Lower leg skin (tissue), 4 donors: ENCODE data around the gene CEP83. TPM values are rescaled to one million over a fixed set of nuclear protein-coding genes. Genes with fewer than 3 reads are reported as not detected.

Experiments used
- DNase-seq, 2 donors: peaks; one replicate each; pipeline ENCODE4 v3.0.0-alpha.2; 2019; ENCODE audit warnings: low spot score in 2 of 2
- H3K4me3 ChIP-seq: fragments of 200-600 bp; sonication (generic); 2 replicates; pipeline ENCODE4 v1.5.1; 2017; ENCODE audit warnings: mild to moderate bottlenecking, low read depth; ENCODE audit not compliant: poor library complexity, severe bottlenecking
- CTCF ChIP-seq, 3 donors: fragments of 450-650 bp; IDR thresholded peaks; one replicate each; pipeline ENCODE4 v1.5.1; 2016; ENCODE audit warnings: antibody characterized with exemption in 3 of 3, mild to moderate bottlenecking in 3 of 3, moderate library complexity in 2 of 3
- POLR2A ChIP-seq, 2 donors: fragments of 450-650 bp; IDR thresholded peaks; one replicate each; pipeline ENCODE4 v1.6.1; 2016 to 2017; ENCODE audit warnings: antibody characterized with exemption in 2 of 2, mild to moderate bottlenecking in 1 of 2, moderate library complexity in 1 of 2
- WGBS, 2 donors: methylation state at CpG; one replicate each; pipeline ENCODE4 v1.1.5; 2018; 5-methylcytosine and 5-hydroxymethylcytosine counted together
- intact Hi-C: fragments of 100-400 bp; cut with DNase I; formaldehyde crosslinking; loops from one replicate; pipeline ENCODE4 v1.15.0; 2023; ENCODE audit warnings: low total_unique reads
- total RNA-seq, 4 donors: library from RNA; depleted of rRNA; stranded (reverse); fragments of >200 nt; gene quantifications; one replicate each; pipeline ENCODE4 v1.1.0, GENCODE V29; 2016

The CEP83 gene, protein sequence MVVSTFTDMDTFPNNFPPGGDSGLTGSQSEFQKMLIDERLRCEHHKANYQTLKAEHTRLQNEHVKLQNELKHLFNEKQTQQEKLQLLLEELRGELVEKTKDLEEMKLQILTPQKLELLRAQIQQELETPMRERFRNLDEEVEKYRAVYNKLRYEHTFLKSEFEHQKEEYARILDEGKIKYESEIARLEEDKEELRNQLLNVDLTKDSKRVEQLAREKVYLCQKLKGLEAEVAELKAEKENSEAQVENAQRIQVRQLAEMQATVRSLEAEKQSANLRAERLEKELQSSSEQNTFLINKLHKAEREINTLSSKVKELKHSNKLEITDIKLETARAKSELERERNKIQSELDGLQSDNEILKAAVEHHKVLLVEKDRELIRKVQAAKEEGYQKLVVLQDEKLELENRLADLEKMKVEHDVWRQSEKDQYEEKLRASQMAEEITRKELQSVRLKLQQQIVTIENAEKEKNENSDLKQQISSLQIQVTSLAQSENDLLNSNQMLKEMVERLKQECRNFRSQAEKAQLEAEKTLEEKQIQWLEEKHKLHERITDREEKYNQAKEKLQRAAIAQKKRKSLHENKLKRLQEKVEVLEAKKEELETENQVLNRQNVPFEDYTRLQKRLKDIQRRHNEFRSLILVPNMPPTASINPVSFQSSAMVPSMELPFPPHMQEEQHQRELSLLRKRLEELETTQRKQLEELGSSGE
- total RNA-seq, result 1 to 10 TPM; 2.8 to 7.9 (median 6.5) TPM

DNA sequence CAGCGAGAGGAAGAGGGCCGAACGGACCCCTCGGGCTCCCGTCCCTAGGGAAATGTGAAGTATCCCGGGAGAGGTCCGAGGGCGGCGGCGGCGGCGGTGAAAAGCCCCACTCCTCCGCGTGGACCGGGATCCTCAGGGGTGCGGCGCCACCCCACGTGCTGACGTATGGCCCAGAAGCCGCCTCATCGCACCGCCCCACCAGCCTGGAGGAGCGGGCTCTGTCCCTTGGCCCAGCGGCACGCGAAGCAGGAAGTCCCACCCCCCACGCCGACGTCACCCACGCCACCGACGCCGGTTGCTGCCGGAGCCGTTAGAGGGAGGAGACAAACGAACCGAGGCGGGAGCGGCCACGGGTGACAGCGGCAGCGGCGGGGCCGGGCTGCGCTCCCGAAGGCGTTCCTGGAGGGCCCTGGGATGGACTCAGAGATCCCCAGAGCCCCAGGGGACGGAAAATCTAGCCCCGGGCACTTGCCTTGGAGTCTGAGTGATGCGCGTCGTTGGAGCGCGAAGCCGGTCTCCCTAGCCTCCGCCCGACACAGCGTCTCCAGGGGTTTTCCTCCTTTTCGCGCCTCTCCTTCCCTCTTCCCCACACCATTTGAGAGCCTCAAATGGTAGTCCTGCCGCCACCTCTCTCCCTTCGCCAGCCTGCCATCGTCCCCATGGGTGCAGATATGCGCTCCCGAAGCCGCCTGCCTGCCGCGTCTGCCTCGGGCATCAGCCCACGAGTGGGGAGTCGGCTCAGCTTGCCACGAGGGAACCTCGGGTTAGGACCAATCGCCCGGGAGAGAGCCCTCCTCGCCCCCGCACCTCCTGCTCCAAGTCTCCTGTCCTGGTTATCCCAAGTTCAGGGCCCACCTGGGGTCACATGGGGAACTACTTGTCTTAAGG is at the start of gene CEP83:
CEP83 (minus strand) TSS at position 140 of the 888 bp plus-strand sequence. CDS start 47,377 bp downstream, outside the sequence.
- 0 to 1% methylated on average over 33 to 57 of the region's 77 CpGs for WGBS, 2 donors
- intact Hi-C loops, result no loop called here
- TF ChIP-seq POLR2A (IDR thresholded peaks at IDR 0.05), result no peak
- no peak for TF ChIP-seq CTCF (IDR thresholded peaks at IDR 0.05)
- DNase-seq, result peak; percentile 94 to 99
- peak within 1 kb of the TSS; percentile 85 for H3K4me3 ChIP-seq

DNA sequence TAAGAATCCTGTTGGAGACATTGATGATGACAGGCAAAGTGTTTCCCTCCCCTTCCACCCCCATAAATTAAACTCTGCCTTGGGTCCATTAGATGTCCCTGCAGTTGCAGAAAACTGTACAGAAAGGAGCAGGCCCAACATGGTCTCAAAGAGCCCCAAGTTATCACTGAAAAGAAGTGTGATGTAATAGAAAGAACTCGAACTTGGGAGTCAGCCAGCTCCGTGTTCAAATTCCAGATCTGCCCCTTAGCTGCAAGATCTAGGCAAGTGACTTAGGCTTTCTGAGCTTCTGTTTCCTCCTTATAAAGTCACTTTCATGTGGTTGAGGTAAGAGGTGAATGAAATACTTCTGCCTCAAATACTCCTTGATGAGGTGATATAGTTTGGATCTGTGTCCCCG is 49.6 kb upstream of the CEP83 start:
- DNase-seq, result no peak
- WGBS, 2 donors, result 69 to 83% methylated on average over 3 of the region's 3 CpGs
- TF ChIP-seq CTCF (IDR thresholded peaks at IDR 0.05) (no peak), POLR2A (IDR thresholded peaks at IDR 0.05) (no peak)
- intact Hi-C loops, result no loop called here
- no peak overlapping the region for H3K4me3 ChIP-seq

GRCh38 chr12:94507455-94507854 is 47.8 kb upstream of the CEP83 start:
- TF ChIP-seq POLR2A (IDR thresholded peaks at IDR 0.05) (no peak), CTCF (IDR thresholded peaks at IDR 0.05) (no peak)
- intact Hi-C loops, result no loop called here
- 94% methylated on average over 3 of the region's 3 CpGs for WGBS, 2 donors
- no peak for DNase-seq
- no peak overlapping the region for H3K4me3 ChIP-seq

GRCh38 chr12:94504386-94504785 is 44.7 kb upstream of the CEP83 start:
- DNase-seq, result no peak
- no peak overlapping the region for H3K4me3 ChIP-seq
- TF ChIP-seq POLR2A (IDR thresholded peaks at IDR 0.05), result no peak
- no peak for TF ChIP-seq CTCF (IDR thresholded peaks at IDR 0.05)
- 61 to 86% methylated on average over 1 of the region's 1 CpG for WGBS, 2 donors
- intact Hi-C loops, result no loop called here

DNA sequence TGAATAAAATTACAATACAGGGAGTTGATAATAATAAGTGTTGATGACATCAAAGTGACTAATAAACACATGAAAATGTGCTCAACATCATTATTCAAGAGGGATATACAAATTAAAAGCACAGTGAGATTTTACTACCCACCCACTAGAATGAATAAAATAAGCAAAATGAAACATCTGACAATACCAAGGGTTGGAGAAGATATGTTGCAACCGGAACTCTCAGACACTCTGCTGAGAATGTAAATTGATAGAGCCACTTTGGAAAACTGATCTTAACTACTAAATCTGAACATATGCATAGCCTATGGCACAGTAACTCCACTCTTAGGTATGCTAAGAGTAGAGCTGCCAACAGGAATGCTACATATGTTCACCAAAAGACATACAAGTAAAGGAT is 44.0 kb upstream of the CEP83 start:
- intact Hi-C loops, result no loop called here
- WGBS, 2 donors, result 0 to 86% methylated on average over 1 of the region's 1 CpG
- TF ChIP-seq POLR2A (IDR thresholded peaks at IDR 0.05) (no peak), CTCF (IDR thresholded peaks at IDR 0.05) (no peak)
- no peak overlapping the region for H3K4me3 ChIP-seq
- DNase-seq, result no peak
